ENCODE data around the gene MCHR2. TPM values are rescaled to one million over a fixed set of nuclear protein-coding genes. Genes with fewer than 3 reads are reported as not detected.

MCHR2 gene
- total RNA-seq, 2 experiments from 2014 or later = not detected

- ChIA-PET CTCF (interaction anchor here (3.4 kb wide), 1 partner anchor 19 kb away, joined by 20 read pairs; no protein-coding TSS in a partner anchor), POLR2A (no interaction called here)
- H3K27me3 Mint-ChIP-seq (ENCODE audit: low read depth) = no peaks in the 10 kb centered on the region
- no peaks in the 10 kb centered on the region for H3K36me3 Mint-ChIP-seq (ENCODE audit: low read depth)
- no peaks in the 10 kb centered on the region for H3K9me3 Mint-ChIP-seq (ENCODE audit: insufficient read depth)
- DNase-seq = no peak
- no peak overlapping the region for H3K27ac Mint-ChIP-seq
- no peak overlapping the region for H3K4me3 Mint-ChIP-seq
- ATAC-seq = no peak
- no peaks in the 10 kb centered on the region for H3K4me1 Mint-ChIP-seq (ENCODE audit: low read depth)
These were observed 107.0 kb downstream of the MCHR2 start for GRCh38 chr6:99887066-99887465.

- no peaks in the 10 kb centered on the region for H3K9me3 Mint-ChIP-seq (ENCODE audit: insufficient read depth)
- CTCF ChIA-PET = interaction anchor here (3.4 kb wide), 1 partner anchor 16 kb away, joined by 20 read pairs; no protein-coding TSS in a partner anchor
- no peak overlapping the region for H3K4me3 Mint-ChIP-seq
- no peaks in the 10 kb centered on the region for H3K4me1 Mint-ChIP-seq (ENCODE audit: low read depth)
- POLR2A ChIA-PET = no interaction called here
- ATAC-seq = no peak
- H3K27ac Mint-ChIP-seq = no peak overlapping the region
- no peaks in the 10 kb centered on the region for H3K36me3 Mint-ChIP-seq (ENCODE audit: low read depth)
- peaks cover 2% of the 10 kb centered on the region for H3K27me3 Mint-ChIP-seq (ENCODE audit: low read depth)
- DNase-seq = no peak
These were observed 109.0 kb downstream of the MCHR2 start for GRCh38 chr6:99885051-99885450.

GRCh38 chr6:99882128-99882702 lies 111.8 kb downstream of the MCHR2 start:
- ChIA-PET POLR2A (no interaction called here), CTCF (interaction anchor here (1.6 kb wide), 1 partner anchor 14 kb away, joined by 7 read pairs; no protein-coding TSS in a partner anchor)
- Mint-ChIP-seq H3K27ac (no peak overlapping the region), H3K27me3 (ENCODE audit: low read depth) (peaks cover 2% of the 10 kb centered on the region), H3K4me3 (no peak overlapping the region), H3K4me1 (ENCODE audit: low read depth) (no peaks in the 10 kb centered on the region), H3K9me3 (ENCODE audit: insufficient read depth) (no peaks in the 10 kb centered on the region), H3K36me3 (ENCODE audit: low read depth) (no peaks in the 10 kb centered on the region)
- ATAC-seq (no peak), DNase-seq (no peak)

GRCh38 chr6:99879431-99879830 lies 114.6 kb downstream of the MCHR2 start:
- CTCF ChIA-PET = no interaction called here

GRCh38 chr6:99875068-99875467 lies 119.0 kb downstream of the MCHR2 start:
- Mint-ChIP-seq H3K4me1 (ENCODE audit: low read depth) (no peaks in the 10 kb centered on the region), H3K36me3 (ENCODE audit: low read depth) (no peaks in the 10 kb centered on the region), H3K4me3 (no peak overlapping the region), H3K27ac (no peak overlapping the region), H3K27me3 (ENCODE audit: low read depth) (peaks cover 7% of the 10 kb centered on the region), H3K9me3 (ENCODE audit: insufficient read depth) (no peaks in the 10 kb centered on the region)
- ChIA-PET CTCF (no interaction called here), POLR2A (no interaction called here)
- ATAC-seq (no peak), DNase-seq (no peak)

More at GRCh38 chr6:99879431-99879830, 114.6 kb downstream of the MCHR2 start:
- no peaks in the 10 kb centered on the region for H3K9me3 Mint-ChIP-seq (ENCODE audit: insufficient read depth)
- H3K27me3 Mint-ChIP-seq (ENCODE audit: low read depth) = peaks cover 2% of the 10 kb centered on the region
- DNase-seq (no peak), ATAC-seq (no peak)
- H3K4me3 Mint-ChIP-seq = no peak overlapping the region
- H3K4me1 Mint-ChIP-seq (ENCODE audit: low read depth) = no peaks in the 10 kb centered on the region
- no peaks in the 10 kb centered on the region for H3K36me3 Mint-ChIP-seq (ENCODE audit: low read depth)
- POLR2A ChIA-PET = no interaction called here
- no peak overlapping the region for H3K27ac Mint-ChIP-seq

GRCh38 chr6:99873084-99873483 lies 120.9 kb downstream of the MCHR2 start:
- no peaks in the 10 kb centered on the region for H3K9me3 Mint-ChIP-seq (ENCODE audit: insufficient read depth)
- H3K27me3 Mint-ChIP-seq (ENCODE audit: low read depth) = peaks cover 17% of the 10 kb centered on the region
- CTCF ChIA-PET = interaction anchor here (1.3 to 1.5 kb wide), 2 partner anchors 128 to 227 kb away, joined by 3 read pairs; no protein-coding TSS in a partner anchor
- no peak overlapping the region for H3K4me3 Mint-ChIP-seq
- H3K36me3 Mint-ChIP-seq (ENCODE audit: low read depth) = no peaks in the 10 kb centered on the region
- H3K27ac Mint-ChIP-seq = no peak overlapping the region
- POLR2A ChIA-PET = no interaction called here
- DNase-seq (no peak), ATAC-seq (no peak)
- H3K4me1 Mint-ChIP-seq (ENCODE audit: low read depth) = no peaks in the 10 kb centered on the region

- DNase-seq (no peak), ATAC-seq (no peak)
- H3K27me3 Mint-ChIP-seq (ENCODE audit: low read depth) = peaks cover 17% of the 10 kb centered on the region
- H3K9me3 Mint-ChIP-seq (ENCODE audit: insufficient read depth) = no peaks in the 10 kb centered on the region
- no peaks in the 10 kb centered on the region for H3K36me3 Mint-ChIP-seq (ENCODE audit: low read depth)
- ChIA-PET POLR2A (no interaction called here), CTCF (interaction anchor here (1.2 kb wide), 1 partner anchor 34 kb away, joined by 3 read pairs; no protein-coding TSS in a partner anchor)
- H3K4me1 Mint-ChIP-seq (ENCODE audit: low read depth) = no peaks in the 10 kb centered on the region
- H3K27ac Mint-ChIP-seq = no peak overlapping the region
- H3K4me3 Mint-ChIP-seq = no peak overlapping the region
These were observed 122.4 kb downstream of the MCHR2 start for GRCh38 chr6:99871641-99872040.

Data from activated CD8-positive, alpha-beta T cell treated with anti-CD3 and anti-CD28 coated beads, Interleukin-2, amount 10 ng/mL, durations not matched to agents 7 days and 5 days (primary cell).